PC-3 (cell line): ENCODE measurements around the gene ZNF646. TPM values are rescaled to one million over a fixed set of nuclear protein-coding genes. Genes with fewer than 3 reads are reported as not detected.

Experiments used
- ATAC-seq: fragments of 200-7000 bp; cut with Tn5 transposase; 2 replicates; pipeline ENCODE4 v1.9.1; 2020; ENCODE audit warnings: mild to moderate bottlenecking, moderate library complexity
- BruUV-seq: library from RNA; stranded (reverse); fragments of 400-500 nt; replicated peaks from 2 replicates; lab custom pipeline; 2021; lab: Mats Ljungman, UMichigan
- CTCF ChIA-PET: fragments of 300-600 bp; sonication (Branson Sonifier 250); formaldehyde crosslinking; loops from one replicate; lab custom pipeline; 2022; ENCODE audit warnings: antibody characterized with exemption; lab: Charles Lee
- POLR2A ChIA-PET: fragments of 300-600 bp; sonication (Branson Sonifier 250); formaldehyde crosslinking; loops from one replicate; lab custom pipeline; 2022; ENCODE audit warnings: antibody characterized with exemption; ENCODE audit not compliant: unreplicated experiment; lab: Charles Lee
- DNase-seq: peaks from one replicate; pipeline ENCODE4 v3.0.0-alpha.2; 2015
- H2AFZ ChIP-seq: fragments of 300-600 bp; sonication (generic); 2 replicates; pipeline ENCODE4 v1.6.0; 2016; ENCODE audit warnings: antibody characterized with exemption, low read length
- H3F3A ChIP-seq: fragments of 300-600 bp; sonication (generic); one replicate; pipeline ENCODE4 v1.6.0; 2017; ENCODE audit warnings: antibody characterized with exemption, low read length, control low read depth, mild to moderate bottlenecking; ENCODE audit not compliant: unreplicated experiment
- H3K27ac ChIP-seq: fragments of 300-600 bp; sonication (generic); 2 replicates; pipeline ENCODE4 v1.5.1; 2016; ENCODE audit warnings: mild to moderate bottlenecking, low read length
- H3K27me3 ChIP-seq: fragments of 300-600 bp; sonication (generic); 2 replicates; pipeline ENCODE4 v1.6.1; 2016; ENCODE audit warnings: low read length, mixed read lengths
- H3K36me3 ChIP-seq: fragments of 300-600 bp; sonication (generic); 2 replicates; pipeline ENCODE4 v1.6.1; 2016; ENCODE audit warnings: low read depth, mixed run types, low read length, mixed read lengths
- H3K4me1 ChIP-seq: fragments of 300-600 bp; sonication (generic); 2 replicates; pipeline ENCODE4 v1.5.1; 2016; ENCODE audit warnings: low read length; ENCODE audit not compliant: insufficient read depth
- H3K4me2 ChIP-seq: fragments of 300-600 bp; sonication (generic); 2 replicates; pipeline ENCODE4 v1.6.0; 2016; ENCODE audit warnings: low read length
- H3K4me3 ChIP-seq: fragments of 300-600 bp; sonication (generic); 2 replicates; pipeline ENCODE4 v1.5.1; 2016; ENCODE audit warnings: mild to moderate bottlenecking, low read length, mixed read lengths
- H3K79me2 ChIP-seq: fragments of 300-600 bp; sonication (generic); 2 replicates; pipeline ENCODE4 v1.6.1; 2017; ENCODE audit warnings: low read length, mixed read lengths
- H3K9ac ChIP-seq: fragments of 300-600 bp; sonication (generic); 2 replicates; pipeline ENCODE4 v1.6.0; 2016; ENCODE audit warnings: mild to moderate bottlenecking, low read length
- H3K9me2 ChIP-seq: fragments of 300-600 bp; sonication (generic); replicated peaks from 2 replicates; pipeline ENCODE4 v1.6.1; 2016; ENCODE audit warnings: mixed run types, low read length, mixed read lengths
- H3K9me3 ChIP-seq: fragments of 300-600 bp; sonication (generic); 2 replicates; pipeline ENCODE4 v1.6.1; 2016; ENCODE audit warnings: low read length, mixed read lengths
- H4K20me1 ChIP-seq: fragments of 300-600 bp; sonication (generic); 2 replicates; pipeline ENCODE4 v1.6.1; 2016; ENCODE audit warnings: low read length, mixed read lengths
- CTCF ChIP-seq: fragments of 300-600 bp; sonication (generic); conservative IDR thresholded peaks from 2 replicates; pipeline ENCODE4 v1.5.1; 2017; ENCODE audit warnings: antibody characterized with exemption, low read depth, mild to moderate bottlenecking, low read length
- EZH2 ChIP-seq: fragments of 300-600 bp; sonication (generic); IDR thresholded peaks from one replicate; pipeline ENCODE4 v1.6.1; 2017; ENCODE audit warnings: antibody characterized with exemption, mild to moderate bottlenecking, low read length; ENCODE audit not compliant: unreplicated experiment
- EZH2phosphoT487 ChIP-seq: fragments of 300-600 bp; sonication (generic); IDR thresholded peaks from 2 replicates; pipeline ENCODE4 v1.6.1; 2018; ENCODE audit warnings: mild to moderate bottlenecking, antibody characterized with exemption, low read length, borderline replicate concordance
- intact Hi-C: fragments of 100-400 bp; cut with micrococcal nuclease; formaldehyde crosslinking; loops from 2 replicates; pipeline ENCODE4 v1.9.0; 2023
- total RNA-seq: library from RNA; depleted of rRNA; stranded (reverse); fragments of >200 nt; gene quantifications from 2 replicates; pipeline ENCODE4 v1.2.3, GENCODE V29; 2014

ZNF646 gene
- total RNA-seq, 1 experiment from 2014 or later, result 8.5 TPM

GRCh38 chr16:31108794-31109558 is 34.8 kb downstream of the ZNF646 start:
- TF ChIP-seq EZH2phosphoT487 (no peak), EZH2 (no peak), CTCF (no peak)
- BruUV-seq, result TSS peak; percentile 37
- Histone ChIP-seq H3K9me2 (no peaks in the 10 kb centered on the region), H3F3A (no peaks in the 10 kb centered on the region), H3K27me3 (no peaks in the 10 kb centered on the region), H3K79me2 (peaks cover 15% of the 10 kb centered on the region), H3K4me2 (peak overlapping the region; percentile 88), H2AFZ (peak overlapping the region; percentile 93; the same call in 1 of the 2 replicates), H3K4me3 (peak overlapping the region; percentile 86), H3K36me3 (peaks cover 9% of the 10 kb centered on the region; the same call in 1 of the 2 replicates), H4K20me1 (no peaks in the 10 kb centered on the region), H3K27ac (no peak overlapping the region), H3K4me1 (peaks cover 23% of the 10 kb centered on the region), H3K9me3 (no peaks in the 10 kb centered on the region), H3K9ac (peak overlapping the region; percentile 86)
- intact Hi-C loops, result no loop called here
- ATAC-seq (no peak), DNase-seq (no peak)
- POLR2A ChIA-PET, result no interaction called here
- CTCF ChIA-PET, result no interaction called here

- BruUV-seq, result no TSS peak
These were observed 35.4 kb downstream of the ZNF646 start for GRCh38 chr16:31109622-31110021.

More at GRCh38 chr16:31109622-31110021, 35.4 kb downstream of the ZNF646 start:
- H3K27me3 ChIP-seq, result no peaks in the 10 kb centered on the region
- no peaks in the 10 kb centered on the region for H3F3A ChIP-seq
- no peak overlapping the region for H3K27ac ChIP-seq
- H3K4me3 ChIP-seq, result no peak overlapping the region
- H3K9ac ChIP-seq, result no peak overlapping the region
- no peak for TF ChIP-seq CTCF
- TF ChIP-seq EZH2phosphoT487, result no peak
- no peak for TF ChIP-seq EZH2
- H3K36me3 ChIP-seq, result peaks cover 9% of the 10 kb centered on the region; the same call in 1 of the 2 replicates
- no peaks in the 10 kb centered on the region for H4K20me1 ChIP-seq
- ChIA-PET POLR2A (no interaction called here), CTCF (no interaction called here)
- no peaks in the 10 kb centered on the region for H3K9me3 ChIP-seq
- peaks cover 23% of the 10 kb centered on the region for H3K4me1 ChIP-seq
- ATAC-seq (no peak), DNase-seq (no peak)
- no peaks in the 10 kb centered on the region for H3K9me2 ChIP-seq
- peak overlapping the region; percentile 88; the same call in 1 of the 2 replicates for H3K4me2 ChIP-seq
- intact Hi-C loops, result no loop called here
- H2AFZ ChIP-seq, result no peak overlapping the region
- H3K79me2 ChIP-seq, result peaks cover 15% of the 10 kb centered on the region
